Stimulated activated naive B cell treated with anti-CD40 and anti-IgM and Interleukin-4, amounts not matched to agents 10 μg/mL and 1 μg/mL and 100 μg/mL, for 72 hours (primary cell): ENCODE measurements around the gene CORO1A.

Source experiments
- ATAC-seq, 2 donors: fragments of 150-1000 bp; cut with Tn5 transposase; replicated peaks; 2 replicates each; pipeline ENCODE4 v1.10.0; 2021; ENCODE audit warnings: moderate library complexity in 1 of 2
- DNase-seq: peaks from one replicate; pipeline ENCODE4 v3.0.0; 2021
- H3K27ac Mint-ChIP-seq: one replicate; pipeline ENCODE4 v1.8.0; 2022; ENCODE audit warnings: mild to moderate bottlenecking, mixed read lengths
- H3K27me3 Mint-ChIP-seq, 2 donors: one replicate each; pipeline ENCODE4 v1.8.0; 2022; ENCODE audit warnings: mixed read lengths in 2 of 2
- H3K36me3 Mint-ChIP-seq, 2 donors: one replicate each; pipeline ENCODE4 v1.8.0; 2022; ENCODE audit warnings: mixed read lengths in 2 of 2, mild to moderate bottlenecking in 1 of 2
- H3K4me1 Mint-ChIP-seq, 2 donors: one replicate each; pipeline ENCODE4 v1.8.0; 2022; ENCODE audit warnings: mixed read lengths in 2 of 2, mild to moderate bottlenecking in 1 of 2
- H3K4me3 Mint-ChIP-seq, 2 donors: one replicate each; pipeline ENCODE4 v1.8.0; 2022; ENCODE audit warnings: mild to moderate bottlenecking in 2 of 2, mixed read lengths in 2 of 2, moderate library complexity in 1 of 2
- H3K9me3 Mint-ChIP-seq, 2 donors: one replicate each; pipeline ENCODE4 v1.8.0; 2022; ENCODE audit warnings: mixed read lengths in 2 of 2, mild to moderate bottlenecking in 1 of 2

CORO1A gene

DNA sequence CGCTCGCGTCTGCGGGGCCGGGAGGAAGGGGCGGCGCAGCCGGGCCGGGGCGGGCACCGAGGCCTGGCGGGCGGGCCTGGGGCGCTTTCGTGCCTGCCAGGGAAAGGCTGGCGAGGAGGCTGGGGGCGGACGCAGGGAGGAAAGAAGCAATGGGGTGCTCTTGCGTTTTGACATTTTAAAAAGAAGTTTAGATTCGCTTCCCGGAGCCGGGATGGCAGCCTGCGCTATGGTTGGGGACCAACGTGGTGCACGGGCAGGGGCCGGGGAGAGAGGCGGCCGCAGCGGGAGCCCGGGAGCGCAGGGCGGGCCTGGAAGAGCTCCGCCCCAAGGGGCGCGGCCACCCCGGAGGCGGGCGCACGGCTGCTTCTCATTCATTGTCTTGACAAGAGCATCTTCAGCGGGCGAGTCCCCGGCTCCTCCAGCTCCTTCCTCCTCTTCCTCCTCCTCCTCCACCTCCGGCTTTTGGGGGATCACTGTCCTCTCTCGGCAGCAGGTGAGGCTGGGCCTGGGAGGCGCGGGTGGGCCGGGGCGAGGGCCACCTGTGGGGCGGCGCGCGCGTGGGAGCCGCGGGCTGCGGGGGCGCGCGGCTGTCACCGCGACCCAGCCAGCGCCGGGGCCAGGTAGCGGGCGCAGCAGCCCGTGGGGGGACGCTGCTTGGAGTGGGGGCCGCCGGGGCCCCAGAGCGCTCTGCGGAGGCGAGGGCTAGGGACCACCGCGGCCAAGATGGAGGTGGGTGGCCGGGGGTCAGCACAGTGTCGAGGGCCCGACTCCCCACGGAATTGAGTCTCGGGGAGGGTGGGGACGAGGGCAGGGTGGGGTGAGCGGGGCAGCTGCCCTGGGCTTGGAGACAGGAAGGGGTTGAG lies at the start of gene CORO1A:
TSS of gene CORO1A (plus strand) at position 370 of the 863 bp plus-strand sequence. CDS start 1,608 bp downstream, outside the sequence.
- peaks cover 42 to 47% of the 10 kb centered on the region in 2 donors for H3K36me3 Mint-ChIP-seq
- peak; percentile 64 to 67 for ATAC-seq

DNA sequence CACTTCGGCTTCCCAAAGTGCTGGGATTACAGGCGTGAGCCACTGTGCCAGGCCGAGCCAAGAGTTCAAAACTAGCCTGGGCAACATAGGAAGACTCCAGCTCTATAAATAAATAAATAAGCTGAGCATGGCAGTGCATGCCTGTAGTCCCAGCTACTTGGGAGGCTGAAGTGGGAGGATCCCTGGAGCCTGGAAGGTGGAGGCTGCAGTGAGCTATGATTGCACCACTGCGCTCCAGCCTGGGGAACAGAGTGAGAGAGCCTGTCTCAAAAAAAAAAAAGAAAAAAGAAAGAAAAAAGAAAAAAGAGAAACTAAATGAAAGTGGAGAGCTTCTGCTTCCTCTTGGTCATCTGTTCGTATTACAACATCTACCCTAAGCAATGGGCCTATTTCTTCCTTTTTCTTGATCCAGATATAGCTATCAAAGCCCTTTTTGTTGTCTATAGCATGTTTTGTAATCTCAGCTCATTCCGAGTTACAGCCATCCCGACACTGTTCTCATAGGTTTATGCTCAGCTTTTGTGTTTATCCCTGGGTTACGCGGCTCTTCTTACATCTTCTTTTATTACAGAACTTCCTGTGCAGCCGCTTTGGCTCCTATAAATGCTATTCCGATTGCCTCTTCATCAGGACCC lies 46.3 kb upstream of the CORO1A start:
- Mint-ChIP-seq H3K27me3 (no peaks in the 10 kb centered on the region), H3K36me3 (no peaks in the 10 kb centered on the region), H3K27ac (peak overlapping the region; percentile 25), H3K9me3 (no peaks in the 10 kb centered on the region), H3K4me3 (no peak overlapping the region), H3K4me1 (peaks cover 4 to 9% of the 10 kb centered on the region in 2 donors)
- no peak for ATAC-seq
- no peak for DNase-seq

More for the DNA sequence above, at the start of gene CORO1A:
- peak within 1 kb of the TSS; percentile 99 for H3K27ac Mint-ChIP-seq
- H3K4me3 Mint-ChIP-seq = peak within 1 kb of the TSS; percentile 98 to 99
- peaks cover 37 to 59% of the 10 kb centered on the region in 2 donors for H3K4me1 Mint-ChIP-seq
- H3K9me3 Mint-ChIP-seq = no peaks in the 10 kb centered on the region
- DNase-seq = peak; percentile 86
- H3K27me3 Mint-ChIP-seq = no peaks in the 10 kb centered on the region

DNA sequence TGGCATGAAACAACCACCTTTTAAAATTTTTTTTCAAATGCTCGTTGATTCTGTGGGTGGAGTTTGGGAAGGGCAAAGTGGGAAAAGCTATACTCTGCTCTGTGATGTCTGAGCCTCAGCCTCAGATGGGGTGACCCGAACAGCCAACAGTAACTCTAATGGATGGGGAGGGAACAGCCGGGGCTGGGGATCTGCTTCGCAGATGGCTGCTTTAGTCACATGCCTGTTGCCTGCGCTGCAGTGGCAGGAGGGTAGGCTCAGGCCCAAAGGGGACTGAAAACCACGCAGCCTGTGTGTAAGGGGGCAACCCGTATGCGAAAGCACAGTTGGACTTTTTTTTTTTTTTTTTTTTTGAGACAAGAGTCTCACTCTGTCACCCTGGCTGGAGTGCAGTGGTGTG lies 45.5 kb upstream of the CORO1A start:
- Mint-ChIP-seq H3K36me3 (no peaks in the 10 kb centered on the region), H3K4me3 (no peak overlapping the region), H3K9me3 (no peaks in the 10 kb centered on the region), H3K4me1 (peaks cover 4 to 9% of the 10 kb centered on the region in 2 donors), H3K27ac (no peak overlapping the region), H3K27me3 (no peaks in the 10 kb centered on the region)
- no peak for DNase-seq
- ATAC-seq = no peak

DNA sequence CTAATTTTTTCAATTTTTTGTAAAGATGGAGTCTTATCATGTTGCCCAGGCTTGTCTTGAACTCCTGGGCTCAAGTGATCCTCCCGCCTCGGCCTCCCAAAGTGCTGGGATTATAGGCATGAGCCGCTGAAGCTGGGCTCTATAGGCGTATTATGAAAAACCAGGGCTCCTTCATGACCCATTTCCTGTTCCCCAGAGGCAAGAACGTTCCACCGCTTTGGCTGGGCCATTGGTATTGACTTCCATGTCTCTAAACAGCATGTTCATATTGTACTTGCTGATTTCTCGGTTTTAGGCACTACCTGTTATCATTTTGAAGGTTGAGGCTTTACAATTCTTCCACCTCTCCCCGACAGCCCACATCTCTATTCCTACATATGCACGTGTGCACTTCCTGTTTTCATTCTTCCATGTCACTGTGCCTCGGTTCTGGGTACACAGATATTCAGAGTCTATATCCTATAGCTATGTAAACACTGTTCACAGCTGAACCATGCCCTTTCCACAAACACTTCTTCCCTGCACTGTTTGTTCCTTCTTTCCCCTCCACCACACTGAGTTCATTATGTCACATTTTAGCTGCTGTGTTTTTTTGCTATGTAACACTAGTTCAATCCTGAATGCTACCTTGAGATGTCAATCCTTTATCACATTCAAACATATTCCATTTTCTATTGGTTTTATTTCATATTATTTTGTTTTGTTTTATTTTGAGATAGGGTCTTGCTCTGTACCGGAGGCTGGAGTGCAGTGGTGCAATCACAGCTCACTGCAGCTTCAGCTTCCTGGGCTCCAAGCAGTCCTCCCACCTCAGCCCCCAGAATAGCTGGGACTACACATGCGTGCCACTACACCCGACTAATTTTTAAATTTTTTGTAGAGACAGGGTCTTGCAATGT lies 43.6 kb upstream of the CORO1A start:
- ATAC-seq = peak in 1 of 2 donors; percentile 22
- H3K9me3 Mint-ChIP-seq = no peaks in the 10 kb centered on the region
- no peaks in the 10 kb centered on the region for H3K27me3 Mint-ChIP-seq
- peaks cover 9% of the 10 kb centered on the region in 2 donors for H3K4me1 Mint-ChIP-seq
- H3K27ac Mint-ChIP-seq = no peak overlapping the region
- no peaks in the 10 kb centered on the region for H3K36me3 Mint-ChIP-seq
- no peak for DNase-seq
- no peak overlapping the region for H3K4me3 Mint-ChIP-seq

DNA sequence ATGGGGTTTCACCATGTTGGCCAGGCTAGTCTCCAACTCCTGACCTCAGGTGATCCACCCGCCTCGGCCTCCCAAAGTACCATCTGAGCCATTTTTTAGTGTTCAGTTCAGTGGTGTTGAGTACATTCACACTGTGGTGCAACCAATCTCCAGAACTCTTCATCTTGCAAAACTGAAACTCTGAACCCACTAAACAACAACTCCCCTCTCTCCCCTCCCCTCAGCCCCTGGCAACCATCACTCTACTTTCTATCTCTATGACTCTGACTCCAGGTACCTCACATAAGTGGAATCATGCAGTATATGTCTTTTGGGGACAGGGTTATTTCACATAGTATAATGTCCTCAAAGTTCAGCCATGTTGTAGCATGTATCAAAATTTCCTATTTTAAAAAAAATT lies 41.7 kb upstream of the CORO1A start:
- Mint-ChIP-seq H3K27ac (no peak overlapping the region), H3K36me3 (no peaks in the 10 kb centered on the region), H3K9me3 (no peaks in the 10 kb centered on the region), H3K27me3 (no peaks in the 10 kb centered on the region), H3K4me3 (no peak overlapping the region), H3K4me1 (peaks cover 9% of the 10 kb centered on the region in 2 donors)
- ATAC-seq = no peak
- DNase-seq = no peak

DNA sequence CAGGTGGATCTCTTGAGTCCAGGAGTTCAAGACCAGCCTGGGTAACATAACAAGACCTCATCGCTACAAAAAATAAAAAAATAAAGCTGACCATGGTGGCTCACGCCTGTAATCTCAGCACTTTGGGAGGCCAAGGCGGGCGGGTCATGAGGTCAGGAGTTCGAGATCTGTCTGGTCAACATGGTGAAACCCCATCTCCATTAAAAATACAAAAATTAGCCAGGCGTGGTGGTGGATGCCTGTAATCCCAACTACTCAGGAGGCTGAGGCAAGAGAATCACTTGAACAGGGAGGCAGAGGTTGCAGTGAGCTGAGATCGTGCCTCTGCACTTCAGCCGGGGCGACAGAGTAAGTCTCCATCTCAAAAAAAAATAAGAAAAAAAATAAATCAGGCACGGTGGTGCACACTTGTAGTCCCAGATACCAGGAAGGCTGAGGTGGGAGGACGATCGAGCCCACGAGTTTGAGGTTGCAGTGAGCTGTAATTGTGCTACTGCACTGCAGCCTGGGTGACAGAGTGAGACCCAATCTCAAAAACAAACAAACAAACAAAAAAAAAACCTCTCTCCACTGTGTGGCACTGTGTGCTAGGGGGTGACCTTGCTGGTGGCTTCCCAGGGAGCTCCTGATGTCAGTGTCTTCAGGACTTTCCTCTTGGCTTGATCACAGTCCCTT lies 40.6 kb upstream of the CORO1A start:
- Mint-ChIP-seq H3K27ac (no peak overlapping the region), H3K27me3 (no peaks in the 10 kb centered on the region), H3K36me3 (no peaks in the 10 kb centered on the region), H3K4me3 (no peak overlapping the region), H3K9me3 (no peaks in the 10 kb centered on the region), H3K4me1 (peaks cover 9% of the 10 kb centered on the region in 2 donors)
- peak; percentile 50 to 57 for ATAC-seq
- DNase-seq = no peak

DNA sequence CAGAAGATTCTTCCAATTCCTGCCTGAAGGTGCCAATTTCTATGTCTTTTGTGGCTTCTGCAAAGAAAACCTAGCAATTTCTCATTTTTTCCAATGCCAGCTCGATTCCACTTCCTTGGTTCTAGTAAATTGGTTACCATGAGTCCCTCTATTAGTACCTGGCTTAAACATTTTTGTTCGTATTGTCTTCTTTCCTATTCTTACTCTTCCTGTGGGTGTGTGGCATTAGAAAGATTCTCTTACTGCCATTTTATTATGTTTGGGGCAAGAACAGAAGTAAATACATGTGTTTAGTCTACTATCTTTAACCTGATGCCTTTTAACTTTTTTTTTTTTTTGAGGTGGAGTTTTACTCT lies 40.1 kb upstream of the CORO1A start:
- no peak overlapping the region for H3K4me3 Mint-ChIP-seq
- no peaks in the 10 kb centered on the region for H3K9me3 Mint-ChIP-seq
- H3K27me3 Mint-ChIP-seq = no peaks in the 10 kb centered on the region
- H3K4me1 Mint-ChIP-seq = peaks cover 9% of the 10 kb centered on the region in 2 donors
- H3K27ac Mint-ChIP-seq = no peak overlapping the region
- no peaks in the 10 kb centered on the region for H3K36me3 Mint-ChIP-seq
- DNase-seq = no peak
- no peak for ATAC-seq

DNA sequence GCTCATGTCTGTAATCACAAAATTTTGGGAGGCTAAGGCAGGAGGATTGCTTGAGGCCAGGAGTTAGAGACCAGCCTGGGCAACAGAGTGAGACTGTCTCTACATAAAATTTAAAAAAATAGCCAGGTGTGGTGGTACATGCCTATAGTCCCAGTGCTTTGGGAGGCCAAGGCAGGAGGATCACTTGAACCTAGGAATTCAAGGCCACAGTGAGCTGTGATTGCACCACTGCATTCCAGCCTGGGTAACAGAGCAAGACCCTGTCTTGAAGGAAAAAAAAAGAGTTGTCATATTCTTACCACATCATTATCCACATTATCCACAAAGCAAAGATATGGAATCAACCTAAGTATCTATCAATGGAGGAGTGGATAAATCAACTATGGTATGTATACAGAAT lies 39.4 kb upstream of the CORO1A start:
- no peak for DNase-seq
- Mint-ChIP-seq H3K4me1 (peaks cover 9% of the 10 kb centered on the region in 2 donors), H3K4me3 (no peak overlapping the region)

DNA sequence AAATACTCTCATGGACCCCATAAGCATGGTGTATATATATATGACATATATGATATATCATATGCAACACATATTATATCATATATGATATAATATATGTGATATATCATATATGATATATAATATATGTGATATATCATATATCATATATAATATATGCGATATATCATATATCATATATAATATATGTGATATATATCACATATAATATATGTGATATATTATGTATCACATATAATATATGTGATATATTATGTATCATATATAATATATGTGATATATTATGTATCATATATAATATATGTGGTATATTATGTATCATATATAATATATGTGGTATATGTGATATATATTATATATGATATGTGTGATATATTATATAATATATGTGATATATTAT lies 38.5 kb upstream of the CORO1A start:
- H3K4me3 Mint-ChIP-seq = no peak overlapping the region
- H3K4me1 Mint-ChIP-seq = peaks cover 3 to 6% of the 10 kb centered on the region in 2 donors
- peaks cover 0 to 2% of the 10 kb centered on the region in 2 donors for H3K9me3 Mint-ChIP-seq

More for the DNA sequence above, 39.4 kb upstream of the CORO1A start:
- H3K27me3 Mint-ChIP-seq = no peaks in the 10 kb centered on the region
- H3K36me3 Mint-ChIP-seq = no peaks in the 10 kb centered on the region
- no peaks in the 10 kb centered on the region for H3K9me3 Mint-ChIP-seq
- H3K27ac Mint-ChIP-seq = no peak overlapping the region
- ATAC-seq = no peak

DNA sequence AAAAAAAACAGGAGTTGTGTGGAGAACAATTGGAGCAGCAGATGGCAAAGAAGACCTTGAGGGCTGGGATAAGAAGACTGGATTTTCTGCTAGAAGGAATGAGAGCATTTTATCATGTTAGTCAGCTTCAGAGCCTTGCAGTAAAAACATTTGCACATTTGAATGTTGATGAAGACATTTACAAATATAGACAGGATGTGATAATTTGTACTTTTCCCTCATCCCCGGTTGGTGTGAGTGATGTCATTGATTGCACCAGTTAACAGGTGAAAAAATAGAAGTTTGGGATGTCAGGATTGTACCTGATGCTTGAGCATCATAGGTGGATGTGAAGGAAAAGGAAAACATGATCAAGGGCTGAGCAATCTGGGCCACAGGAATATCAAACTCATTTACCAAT lies 37.7 kb upstream of the CORO1A start:
- Mint-ChIP-seq H3K36me3 (peaks cover 2 to 4% of the 10 kb centered on the region in 2 donors), H3K27me3 (no peaks in the 10 kb centered on the region), H3K9me3 (peaks cover 0 to 2% of the 10 kb centered on the region in 2 donors), H3K4me3 (no peak overlapping the region), H3K27ac (no peak overlapping the region), H3K4me1 (peaks cover 0 to 5% of the 10 kb centered on the region in 2 donors)
- ATAC-seq = no peak
- DNase-seq = no peak

More for the DNA sequence above, 38.5 kb upstream of the CORO1A start:
- no peak for ATAC-seq
- H3K36me3 Mint-ChIP-seq = peaks cover 2 to 4% of the 10 kb centered on the region in 2 donors
- H3K27ac Mint-ChIP-seq = no peak overlapping the region
- H3K27me3 Mint-ChIP-seq = no peaks in the 10 kb centered on the region
- no peak for DNase-seq

DNA sequence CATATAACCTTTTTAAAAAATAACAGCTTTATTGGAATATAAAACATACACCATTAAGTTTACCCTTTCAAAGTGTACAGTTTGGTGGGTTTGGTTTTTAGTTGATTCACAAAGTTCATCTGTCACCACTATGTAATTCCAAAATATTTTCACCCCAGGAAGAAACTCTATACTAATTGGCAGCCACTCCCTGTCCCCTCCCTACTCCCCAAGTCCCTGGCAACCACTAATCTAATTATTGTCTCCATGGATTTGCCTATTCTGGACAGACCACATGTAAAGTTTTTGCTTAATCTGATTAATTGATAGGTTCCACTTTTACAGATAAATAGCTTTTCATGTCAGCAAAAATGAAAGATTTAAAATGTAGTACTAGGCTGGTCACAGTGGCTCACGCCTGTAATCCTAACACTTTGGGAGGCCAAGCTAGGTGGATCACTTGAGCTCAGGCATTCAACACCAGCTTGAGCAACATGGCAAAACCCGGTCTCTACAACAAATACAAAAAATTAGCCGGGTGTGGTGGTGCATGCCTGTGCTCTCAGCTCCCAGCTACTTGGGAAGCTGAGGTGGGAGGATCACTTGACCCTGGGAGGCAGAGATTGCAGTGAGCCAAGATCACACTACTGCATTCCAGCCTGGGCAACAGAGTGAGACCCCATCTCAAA lies 35.4 kb upstream of the CORO1A start:
- H3K27me3 Mint-ChIP-seq = no peaks in the 10 kb centered on the region
- DNase-seq (no peak), ATAC-seq (no peak)
- peaks cover 0 to 8% of the 10 kb centered on the region in 2 donors for H3K4me1 Mint-ChIP-seq
- no peak overlapping the region for H3K27ac Mint-ChIP-seq
- no peak overlapping the region for H3K4me3 Mint-ChIP-seq
- H3K36me3 Mint-ChIP-seq = peaks cover 2 to 4% of the 10 kb centered on the region in 2 donors
- peaks cover 0 to 2% of the 10 kb centered on the region in 2 donors for H3K9me3 Mint-ChIP-seq

DNA sequence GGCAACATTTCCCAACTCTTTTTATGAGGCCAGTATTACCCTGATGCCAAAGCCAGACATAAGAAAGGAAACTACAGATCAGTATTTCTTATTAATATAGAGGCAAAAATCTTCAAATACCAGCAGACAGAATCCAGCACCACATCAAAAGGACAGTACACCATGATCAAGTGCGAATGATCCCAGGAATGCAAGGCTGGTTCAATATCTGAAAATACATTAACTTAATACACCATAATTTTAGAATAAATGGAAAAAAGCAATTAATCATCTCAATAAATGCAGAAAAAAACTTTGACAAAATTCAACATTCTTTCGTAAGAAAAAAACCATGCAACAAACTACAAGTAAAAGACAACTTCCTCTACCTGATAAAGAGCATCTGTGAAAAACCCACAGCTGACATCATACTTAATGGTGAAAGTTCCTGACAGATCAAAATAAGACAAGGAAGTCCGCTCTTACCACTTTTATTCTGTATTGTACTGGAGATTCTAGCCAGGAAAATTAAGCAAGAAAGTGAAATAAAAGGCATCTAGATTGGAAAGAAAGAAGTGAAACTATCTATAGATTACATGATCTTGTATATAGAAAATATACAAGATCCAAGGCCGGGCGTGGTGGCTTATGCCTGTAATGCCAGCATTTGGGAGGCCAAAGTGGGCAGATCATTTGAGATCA lies 34.0 kb upstream of the CORO1A start:
- peaks cover 2 to 4% of the 10 kb centered on the region in 2 donors for H3K36me3 Mint-ChIP-seq
- ATAC-seq = no peak
- H3K9me3 Mint-ChIP-seq = peaks cover 0 to 2% of the 10 kb centered on the region in 2 donors

DNA sequence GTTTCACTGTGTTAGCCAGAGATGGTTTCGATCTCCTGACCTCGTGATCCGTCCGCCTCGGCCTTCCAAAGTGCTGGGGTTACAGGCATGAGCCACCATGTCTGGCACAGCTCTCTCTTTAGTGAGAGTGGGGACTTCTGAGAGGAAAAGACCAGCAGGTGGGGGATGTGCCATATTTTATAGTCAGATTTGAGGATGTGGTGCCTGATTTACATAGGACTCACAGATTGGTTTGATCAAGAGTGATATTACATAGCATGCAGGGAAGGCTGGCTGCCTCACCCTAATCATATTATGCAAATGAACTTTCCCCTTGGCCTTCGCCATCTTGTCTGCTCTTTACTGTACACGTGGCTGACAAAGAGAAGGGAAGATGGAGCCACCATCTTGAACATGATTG lies 32.3 kb upstream of the CORO1A start:
- no peak overlapping the region for H3K27ac Mint-ChIP-seq
- DNase-seq = no peak
- H3K36me3 Mint-ChIP-seq = peaks cover 2 to 4% of the 10 kb centered on the region in 2 donors
- no peak overlapping the region for H3K4me3 Mint-ChIP-seq
- H3K27me3 Mint-ChIP-seq = no peaks in the 10 kb centered on the region
- peaks cover 0 to 2% of the 10 kb centered on the region in 2 donors for H3K9me3 Mint-ChIP-seq
- peaks cover 0 to 4% of the 10 kb centered on the region in 2 donors for H3K4me1 Mint-ChIP-seq
- ATAC-seq = peak in 1 of 2 donors; percentile 31

More for the DNA sequence above, 34.0 kb upstream of the CORO1A start:
- no peak for DNase-seq
- Mint-ChIP-seq H3K4me1 (peaks cover 0 to 4% of the 10 kb centered on the region in 2 donors), H3K27ac (no peak overlapping the region), H3K27me3 (no peaks in the 10 kb centered on the region), H3K4me3 (no peak overlapping the region)
